Stimulated activated naive B cell treated with anti-CD40 and anti-IgM and Interleukin-4, amounts not matched to agents 10 μg/mL and 1 μg/mL and 100 μg/mL, for 72 hours (primary cell): Measurements from ENCODE around the gene CCDC70.
A peak's percentile ranks its signal among the peaks of the same experiment; 100 is the strongest.

Experiments used
- ATAC-seq, 2 donors: fragments of 150-1000 bp; cut with Tn5 transposase; replicated peaks; 2 replicates each; pipeline ENCODE4 v1.10.0; 2021; ENCODE audit warnings: moderate library complexity in 1 of 2
- DNase-seq: peaks from one replicate; pipeline ENCODE4 v3.0.0; 2021
- H3K27ac Mint-ChIP-seq: one replicate; pipeline ENCODE4 v1.8.0; 2022; ENCODE audit warnings: mild to moderate bottlenecking, mixed read lengths
- H3K27me3 Mint-ChIP-seq, 2 donors: one replicate each; pipeline ENCODE4 v1.8.0; 2022; ENCODE audit warnings: mixed read lengths in 2 of 2
- H3K36me3 Mint-ChIP-seq, 2 donors: one replicate each; pipeline ENCODE4 v1.8.0; 2022; ENCODE audit warnings: mixed read lengths in 2 of 2, mild to moderate bottlenecking in 1 of 2
- H3K4me1 Mint-ChIP-seq, 2 donors: one replicate each; pipeline ENCODE4 v1.8.0; 2022; ENCODE audit warnings: mixed read lengths in 2 of 2, mild to moderate bottlenecking in 1 of 2
- H3K4me3 Mint-ChIP-seq, 2 donors: one replicate each; pipeline ENCODE4 v1.8.0; 2022; ENCODE audit warnings: mild to moderate bottlenecking in 2 of 2, mixed read lengths in 2 of 2, moderate library complexity in 1 of 2
- H3K9me3 Mint-ChIP-seq, 2 donors: one replicate each; pipeline ENCODE4 v1.8.0; 2022; ENCODE audit warnings: mixed read lengths in 2 of 2, mild to moderate bottlenecking in 1 of 2

Gene CCDC70

DNA sequence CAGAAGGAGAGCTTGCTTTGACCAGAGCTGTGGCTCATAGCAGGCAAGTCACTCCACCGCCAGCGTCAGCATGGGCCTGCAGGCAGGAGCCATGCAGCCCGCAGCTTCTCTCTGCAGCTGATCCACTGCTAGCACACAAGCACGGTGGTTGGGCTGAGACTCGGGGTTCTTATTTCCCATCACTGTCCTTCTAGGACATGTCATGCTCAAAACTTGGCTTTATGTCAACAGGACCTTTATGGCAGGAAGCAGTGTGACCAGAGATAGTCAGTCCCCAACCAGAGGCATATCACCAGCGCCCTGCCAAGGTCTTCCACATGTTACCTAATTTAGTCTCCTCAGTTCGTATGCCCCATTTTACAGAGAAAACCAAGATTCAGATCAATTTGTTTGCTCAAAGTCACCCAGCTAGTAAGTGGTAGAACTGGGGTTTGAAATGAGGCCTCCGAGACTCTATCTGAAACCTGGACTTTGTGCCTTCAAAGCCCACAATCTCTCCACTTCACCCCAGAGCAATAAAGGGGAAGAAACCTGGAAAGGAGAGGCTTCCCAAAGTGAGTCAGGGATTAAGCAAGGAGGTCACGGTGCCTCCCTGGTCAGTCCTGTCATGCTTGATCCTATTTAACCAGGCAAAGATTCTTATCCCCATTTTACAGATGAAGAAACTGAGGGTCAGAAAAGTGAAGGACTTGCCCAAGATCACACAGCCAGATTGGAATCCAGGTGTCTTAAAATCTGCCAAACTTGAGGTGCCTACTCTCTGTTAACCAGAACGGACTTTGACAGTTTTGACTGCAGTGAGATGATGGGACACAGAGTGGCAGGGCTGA is 21.8 kb upstream of the CCDC70 start:
- Mint-ChIP-seq H3K4me1 (peaks cover 0 to 5% of the 10 kb centered on the region in 2 donors), H3K4me3 (no peak overlapping the region), H3K36me3 (no peaks in the 10 kb centered on the region), H3K27me3 (peaks cover 7 to 8% of the 10 kb centered on the region in 2 donors), H3K9me3 (no peaks in the 10 kb centered on the region), H3K27ac (no peak overlapping the region)
- DNase-seq (no peak), ATAC-seq (no peak)

DNA sequence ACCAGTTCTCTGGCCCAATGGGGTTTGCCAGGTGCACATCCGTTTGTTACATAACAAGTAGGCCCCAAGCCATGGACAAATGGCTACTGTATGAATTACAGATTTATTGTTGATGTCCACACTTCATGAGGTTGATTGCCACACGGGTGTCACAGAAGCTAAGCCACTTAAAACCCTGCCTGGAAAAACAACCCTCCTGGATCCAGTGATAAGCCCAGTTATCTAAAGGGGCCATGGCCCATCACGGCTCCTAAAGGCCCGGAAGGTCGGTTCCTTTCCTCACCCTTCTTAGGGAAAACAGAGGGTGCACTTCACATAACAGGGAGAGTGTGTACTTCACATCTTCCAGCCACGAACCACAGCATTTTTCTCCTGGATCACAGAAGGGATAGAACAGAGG is 20.9 kb upstream of the CCDC70 start:
- ATAC-seq (no peak), DNase-seq (no peak)
- H3K4me3 Mint-ChIP-seq = no peak overlapping the region
- H3K4me1 Mint-ChIP-seq = peaks cover 1 to 9% of the 10 kb centered on the region in 2 donors
- peaks cover 10 to 11% of the 10 kb centered on the region in 2 donors for H3K27me3 Mint-ChIP-seq
- H3K9me3 Mint-ChIP-seq = no peaks in the 10 kb centered on the region
- no peak overlapping the region for H3K27ac Mint-ChIP-seq
- H3K36me3 Mint-ChIP-seq = no peaks in the 10 kb centered on the region

DNA sequence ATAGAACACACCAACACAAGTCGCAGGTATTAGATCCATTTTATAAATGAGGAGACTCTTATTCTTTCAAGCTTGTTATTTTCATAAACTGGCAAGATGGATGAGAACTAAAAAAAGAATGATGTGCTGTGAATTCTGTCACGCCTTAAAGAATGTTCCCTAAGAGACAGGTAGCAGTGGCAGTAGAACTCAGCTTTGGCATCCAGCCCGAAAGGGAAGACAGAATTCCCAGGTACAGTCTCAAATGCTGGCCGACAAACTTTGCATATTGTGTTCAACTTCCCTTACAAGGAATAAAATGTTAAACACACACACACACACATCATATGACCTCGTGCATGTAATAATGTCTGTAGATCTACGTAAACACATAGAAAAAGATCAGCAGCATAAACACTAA is 20.0 kb upstream of the CCDC70 start:
- no peak for ATAC-seq
- no peak overlapping the region for H3K27ac Mint-ChIP-seq
- no peak for DNase-seq
- H3K36me3 Mint-ChIP-seq = no peaks in the 10 kb centered on the region
- H3K9me3 Mint-ChIP-seq = no peaks in the 10 kb centered on the region
- peaks cover 1 to 9% of the 10 kb centered on the region in 2 donors for H3K4me1 Mint-ChIP-seq
- peaks cover 10 to 11% of the 10 kb centered on the region in 2 donors for H3K27me3 Mint-ChIP-seq
- no peak overlapping the region for H3K4me3 Mint-ChIP-seq

DNA sequence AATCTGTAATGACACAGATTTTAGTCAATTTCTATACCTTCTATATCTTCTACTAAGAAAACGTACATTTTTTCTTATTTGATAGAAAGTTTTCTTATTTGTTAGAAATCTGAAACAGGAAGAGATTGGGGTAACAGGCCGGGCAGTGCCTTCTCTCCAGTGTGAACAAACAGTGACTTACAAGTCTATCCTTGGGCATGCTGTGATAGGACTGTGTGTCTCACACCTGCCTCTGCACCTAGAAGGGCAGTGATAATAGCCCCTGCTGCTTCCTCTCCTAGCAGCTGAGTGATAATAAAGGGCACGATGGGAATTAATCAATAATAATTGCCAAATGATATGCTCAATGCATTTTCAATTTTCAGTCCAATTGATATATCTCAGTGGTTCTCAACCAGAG is 18.2 kb upstream of the CCDC70 start:
- H3K27ac Mint-ChIP-seq = no peak overlapping the region
- no peak for DNase-seq
- ATAC-seq = no peak
- H3K9me3 Mint-ChIP-seq = no peaks in the 10 kb centered on the region
- H3K4me1 Mint-ChIP-seq = peaks cover 1 to 9% of the 10 kb centered on the region in 2 donors
- H3K27me3 Mint-ChIP-seq = peaks cover 10 to 11% of the 10 kb centered on the region in 2 donors
- H3K36me3 Mint-ChIP-seq = no peaks in the 10 kb centered on the region
- H3K4me3 Mint-ChIP-seq = no peak overlapping the region

DNA sequence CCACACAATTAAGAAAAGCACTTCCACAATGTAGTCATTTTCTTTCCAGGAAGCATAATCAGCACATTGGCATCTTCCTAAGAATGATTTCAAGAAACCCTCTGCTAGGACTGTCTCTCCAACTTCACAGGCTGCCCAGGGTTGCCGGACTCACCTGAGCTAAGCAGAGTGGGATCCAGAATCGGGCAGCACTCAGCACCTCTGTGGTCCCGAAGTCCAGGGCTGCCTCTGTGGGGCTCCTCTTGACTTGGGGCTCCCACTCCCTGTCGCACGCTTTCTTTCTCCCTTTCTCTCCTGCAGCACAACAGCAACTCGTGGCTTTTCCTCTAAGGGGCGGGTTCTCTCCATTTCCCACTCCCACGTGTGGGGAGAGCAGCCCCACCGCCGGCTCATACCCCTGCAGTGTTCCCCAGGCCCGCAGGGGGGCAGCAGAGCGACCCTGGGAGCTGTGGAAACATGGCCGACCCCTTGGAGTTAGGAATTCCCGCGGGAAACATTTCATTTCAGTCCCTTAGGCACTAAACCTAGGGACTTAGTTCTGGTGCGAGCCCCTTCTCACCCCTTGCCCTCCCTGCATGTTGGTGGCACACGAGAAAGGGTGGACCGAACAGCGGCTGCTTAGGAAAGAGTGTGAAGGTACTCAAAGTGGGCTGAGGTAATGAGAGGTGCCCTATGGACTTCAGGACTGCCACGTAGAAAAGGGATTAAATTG is 16.8 kb upstream of the CCDC70 start, which contains the start of gene TMEM272:
TSS of gene TMEM272 (minus strand) at position 316 of the 712 bp plus-strand sequence. CDS start 6,647 bp downstream, outside the sequence.
- Mint-ChIP-seq H3K27ac (no peak within 1 kb of the TSS), H3K27me3 (peaks cover 10 to 11% of the 10 kb centered on the region in 2 donors), H3K4me1 (peaks cover 4 to 9% of the 10 kb centered on the region in 2 donors), H3K9me3 (no peaks in the 10 kb centered on the region), H3K36me3 (no peaks in the 10 kb centered on the region), H3K4me3 (peak within 1 kb of the TSS; percentile 42 to 55)
- ATAC-seq (peak; percentile 51 to 66), DNase-seq (peak; percentile 25)

DNA sequence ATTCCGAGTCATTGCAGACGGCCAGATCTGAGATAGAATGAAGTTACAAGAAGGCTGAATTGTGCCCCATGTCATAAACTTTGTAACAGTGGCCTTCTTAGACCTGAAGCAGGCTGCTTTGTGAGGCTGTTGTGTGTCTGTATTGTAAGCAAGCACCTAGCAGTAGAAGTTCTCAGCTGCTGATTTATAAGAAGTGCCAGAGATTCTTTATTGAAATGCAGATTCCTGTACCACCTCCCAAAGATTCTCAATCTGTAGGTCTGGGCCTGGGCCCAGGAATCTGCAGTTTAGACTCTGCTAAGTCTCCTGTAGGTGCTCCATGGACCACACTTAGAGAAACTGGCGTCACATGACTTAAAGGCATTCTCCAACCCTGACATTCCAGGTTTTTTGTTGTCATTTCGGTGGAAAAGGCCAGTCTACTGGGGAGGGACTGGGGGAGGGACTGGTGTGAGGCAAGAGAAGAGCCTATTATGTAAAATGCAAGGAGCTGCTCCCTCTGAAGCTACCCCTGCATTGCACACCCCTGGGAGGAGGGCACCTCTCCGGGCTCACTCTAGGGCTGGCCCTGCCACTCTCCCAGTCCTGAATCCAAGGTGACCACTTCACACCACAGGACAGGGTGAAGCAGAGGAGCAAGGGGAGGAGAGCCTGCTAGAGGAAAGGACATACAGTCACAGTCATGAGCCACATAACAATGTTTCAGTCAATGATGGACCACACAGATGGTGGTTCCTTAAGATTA is 16.0 kb upstream of the CCDC70 start:
- Mint-ChIP-seq H3K4me1 (peaks cover 4 to 9% of the 10 kb centered on the region in 2 donors), H3K27me3 (peaks cover 10 to 11% of the 10 kb centered on the region in 2 donors), H3K4me3 (no peak overlapping the region), H3K9me3 (no peaks in the 10 kb centered on the region), H3K27ac (no peak overlapping the region), H3K36me3 (no peaks in the 10 kb centered on the region)
- ATAC-seq (no peak), DNase-seq (no peak)

DNA sequence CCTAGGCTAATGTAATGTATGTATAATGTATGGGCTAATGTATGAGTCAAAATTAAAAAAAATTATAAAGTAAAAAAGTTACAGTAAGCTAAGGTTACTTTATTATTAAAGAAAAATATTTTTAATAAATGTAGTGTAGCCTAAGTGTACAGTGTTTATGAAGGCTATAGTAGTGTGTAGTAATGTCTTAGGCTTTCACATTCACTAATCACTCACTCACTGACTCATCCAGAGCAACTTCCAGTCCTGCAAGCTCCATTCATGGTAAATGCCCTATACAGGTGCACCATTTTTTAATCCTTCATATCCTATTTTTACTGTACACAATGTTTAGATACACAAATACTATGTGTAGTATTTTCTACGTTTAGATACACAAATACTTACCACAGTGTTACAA is 15.0 kb upstream of the CCDC70 start:
- H3K36me3 Mint-ChIP-seq = no peaks in the 10 kb centered on the region
- DNase-seq (no peak), ATAC-seq (no peak)
- no peak overlapping the region for H3K27ac Mint-ChIP-seq
- peaks cover 11 to 14% of the 10 kb centered on the region in 2 donors for H3K27me3 Mint-ChIP-seq
- H3K9me3 Mint-ChIP-seq = no peaks in the 10 kb centered on the region
- H3K4me1 Mint-ChIP-seq = peaks cover 4 to 9% of the 10 kb centered on the region in 2 donors
- H3K4me3 Mint-ChIP-seq = no peak overlapping the region

DNA sequence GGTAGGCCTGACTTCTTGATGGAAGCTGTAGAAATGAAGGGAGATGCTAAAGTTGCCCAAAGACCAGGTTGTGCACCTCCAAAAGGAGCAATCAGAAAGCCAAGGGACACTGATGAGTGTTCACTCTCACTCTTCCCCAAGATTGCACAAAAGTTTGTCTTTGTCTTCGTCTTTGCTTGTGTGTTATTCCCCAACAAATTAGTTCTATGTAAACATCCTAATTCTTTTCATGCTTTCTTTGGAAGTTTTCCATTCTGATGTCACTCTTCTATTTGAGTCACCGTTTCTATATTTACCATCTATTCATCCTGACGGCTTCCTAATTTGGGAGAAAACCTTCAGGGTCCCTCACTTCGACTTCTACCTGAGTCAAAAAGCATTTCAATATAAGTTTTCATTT is 13.1 kb upstream of the CCDC70 start:
- no peak overlapping the region for H3K27ac Mint-ChIP-seq
- no peak for DNase-seq
- H3K27me3 Mint-ChIP-seq = peaks cover 11 to 18% of the 10 kb centered on the region in 2 donors
- H3K36me3 Mint-ChIP-seq = no peaks in the 10 kb centered on the region
- peaks cover 4 to 9% of the 10 kb centered on the region in 2 donors for H3K4me1 Mint-ChIP-seq
- no peak overlapping the region for H3K4me3 Mint-ChIP-seq
- no peak for ATAC-seq
- H3K9me3 Mint-ChIP-seq = no peaks in the 10 kb centered on the region

DNA sequence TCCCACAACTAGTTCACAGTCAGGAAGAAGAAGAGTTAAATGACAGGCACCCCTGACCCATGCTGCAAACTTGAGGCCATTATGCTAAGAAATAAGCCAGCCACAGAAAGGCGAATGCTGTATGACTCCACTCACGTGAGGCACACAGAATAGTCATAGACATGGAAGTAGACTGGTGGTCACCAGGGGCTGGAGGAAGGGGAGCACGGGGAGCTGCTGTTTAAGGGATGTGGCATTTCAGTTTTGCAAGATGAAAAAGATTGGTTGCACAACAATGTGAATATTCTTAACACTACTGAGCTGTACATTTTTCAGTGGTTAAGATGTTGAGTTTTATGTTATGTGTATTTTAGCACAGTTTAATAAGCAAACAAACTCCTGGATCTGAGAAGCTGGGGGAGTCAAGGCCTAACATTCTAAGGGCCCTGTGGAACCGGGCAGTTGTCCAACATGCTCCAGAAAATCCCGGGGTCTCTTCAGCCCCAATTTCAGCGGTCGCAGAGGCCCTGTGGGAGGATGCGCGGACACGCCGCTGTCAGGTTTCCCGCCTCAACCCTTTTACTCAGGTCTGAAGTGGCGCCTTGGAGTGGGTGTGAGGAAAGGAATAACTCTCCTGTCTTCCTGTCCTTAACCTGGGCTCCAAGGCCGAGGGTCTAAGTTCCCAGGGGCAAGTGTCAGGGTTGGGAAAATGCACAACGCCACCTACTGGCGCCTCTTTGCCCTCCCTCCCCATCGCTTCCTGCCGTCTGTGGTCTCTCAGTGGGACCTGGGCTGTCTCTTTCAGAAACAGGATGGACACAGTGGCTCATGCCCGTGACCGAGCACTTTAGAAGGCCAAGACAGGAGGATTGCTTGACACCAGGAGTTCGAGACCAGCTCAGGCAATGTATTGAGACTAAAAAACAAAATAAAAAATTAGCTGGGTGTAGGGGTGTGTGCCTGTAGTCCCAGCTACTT is 12.3 kb upstream of the CCDC70 start:
- Mint-ChIP-seq H3K4me1 (peaks cover 4 to 9% of the 10 kb centered on the region in 2 donors), H3K27ac (peak overlapping the region; percentile 37), H3K27me3 (peaks cover 9 to 20% of the 10 kb centered on the region in 2 donors), H3K4me3 (no peak overlapping the region), H3K9me3 (no peaks in the 10 kb centered on the region), H3K36me3 (no peaks in the 10 kb centered on the region)
- DNase-seq = no peak
- ATAC-seq = peak; percentile 61 to 66

DNA sequence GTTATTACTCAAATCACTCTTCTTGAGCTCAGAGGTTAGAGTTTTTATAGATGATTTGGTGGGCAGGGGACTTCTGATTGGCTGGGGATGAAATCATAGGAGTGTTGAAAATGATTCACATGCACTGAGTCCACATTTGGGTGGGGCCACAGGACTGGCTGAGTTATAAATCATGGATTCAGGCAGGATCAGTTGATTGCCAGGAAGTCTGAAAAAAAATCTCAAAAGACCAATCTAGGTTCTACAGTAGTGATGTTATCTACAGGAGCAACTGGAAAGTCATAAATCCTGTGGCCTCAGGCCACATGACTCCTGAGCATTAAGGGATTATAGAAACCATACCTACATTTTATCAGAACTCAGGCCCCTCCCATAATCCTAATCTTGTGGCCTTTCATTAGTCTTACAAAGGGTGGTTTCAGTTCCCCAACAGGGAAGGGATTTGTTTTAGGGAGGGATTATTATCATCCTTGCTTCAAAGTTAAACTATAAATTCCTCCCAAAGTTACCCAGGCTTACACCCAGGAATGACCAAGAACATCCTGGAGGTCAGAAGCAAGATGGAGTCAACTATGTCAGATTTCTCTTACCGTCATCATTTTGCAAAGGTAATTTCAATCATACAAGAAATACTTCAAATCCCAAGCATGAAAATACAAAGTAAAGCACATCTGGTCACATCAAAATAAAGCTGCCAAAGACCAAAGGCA is 5.6 kb upstream of the CCDC70 start:
- DNase-seq (no peak), ATAC-seq (no peak)
- Mint-ChIP-seq H3K27ac (no peak overlapping the region), H3K9me3 (no peaks in the 10 kb centered on the region), H3K4me1 (no peaks in the 10 kb centered on the region), H3K4me3 (no peak overlapping the region), H3K27me3 (peaks cover 0 to 10% of the 10 kb centered on the region in 2 donors), H3K36me3 (no peaks in the 10 kb centered on the region)

DNA sequence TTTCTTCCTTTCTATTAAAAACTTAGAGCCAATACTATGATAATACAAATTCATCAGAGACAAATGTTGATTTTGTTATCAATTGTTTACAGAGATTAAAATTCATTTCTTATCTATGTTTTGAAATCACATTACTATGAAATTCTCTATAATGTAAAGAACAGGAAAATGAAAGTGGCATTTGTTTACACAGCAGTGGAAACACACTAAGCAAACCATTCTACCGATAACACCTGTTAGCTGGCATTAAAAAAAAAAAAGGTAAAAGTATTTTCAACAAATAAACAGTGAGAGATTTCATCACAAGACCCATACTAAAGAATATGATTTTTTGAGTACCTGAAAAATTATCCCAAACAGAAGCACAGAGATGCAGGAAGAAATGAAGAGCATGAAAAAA is 4.8 kb upstream of the CCDC70 start:
- Mint-ChIP-seq H3K27me3 (peaks cover 0 to 8% of the 10 kb centered on the region in 2 donors), H3K9me3 (no peaks in the 10 kb centered on the region), H3K36me3 (no peaks in the 10 kb centered on the region), H3K4me1 (no peaks in the 10 kb centered on the region), H3K27ac (no peak overlapping the region), H3K4me3 (no peak overlapping the region)
- ATAC-seq (no peak), DNase-seq (no peak)

DNA sequence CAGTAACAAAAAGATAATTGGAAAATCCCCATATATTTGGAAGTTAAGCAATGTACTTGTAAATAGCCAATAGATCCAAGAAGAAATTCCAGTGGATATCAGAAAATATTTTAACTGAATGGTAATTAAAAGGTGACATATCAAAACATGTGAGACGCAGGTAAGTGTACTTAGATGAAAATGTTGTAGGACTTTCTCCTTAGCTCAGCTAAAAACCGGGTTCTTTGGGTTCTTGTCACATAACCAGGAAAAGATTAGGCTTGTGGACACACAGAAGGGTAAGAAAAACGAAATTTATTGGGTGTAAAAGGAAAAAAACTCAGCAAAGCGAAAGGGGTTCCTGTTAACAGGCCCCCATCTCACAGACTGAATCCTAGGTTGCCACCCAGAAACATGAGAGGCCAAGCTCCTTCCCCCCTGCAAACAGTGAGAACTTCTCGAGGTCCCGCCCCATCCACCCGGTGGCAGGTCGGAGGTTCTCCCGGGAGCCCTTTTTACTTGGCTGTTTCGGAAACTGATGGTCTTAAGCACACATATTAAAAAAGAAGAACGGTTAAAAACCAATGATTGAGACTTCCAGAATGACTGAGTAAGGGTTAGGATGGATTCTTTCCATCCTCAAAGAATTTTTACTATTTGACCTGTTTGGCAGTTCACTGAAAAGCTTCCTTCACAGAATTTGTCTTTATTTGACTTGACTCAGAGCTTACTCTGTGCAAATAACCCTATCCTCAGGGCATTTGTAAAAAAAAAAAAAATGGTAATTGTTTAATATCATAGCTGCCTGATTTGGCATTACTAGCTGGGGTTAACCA is 3.1 kb upstream of the CCDC70 start:
- Mint-ChIP-seq H3K4me3 (no peak overlapping the region), H3K4me1 (no peaks in the 10 kb centered on the region), H3K27me3 (peaks cover 0 to 5% of the 10 kb centered on the region in 2 donors), H3K36me3 (no peaks in the 10 kb centered on the region), H3K27ac (no peak overlapping the region), H3K9me3 (no peaks in the 10 kb centered on the region)
- DNase-seq = no peak
- ATAC-seq = no peak
